H1 (cell line): ENCODE measurements around the gene SH2D7.

Experiments used
- CEBPB ChIP-seq: IDR thresholded peaks from 2 replicates; pipeline ENCODE4 v1.6.1; 2012; ENCODE audit warnings: low read depth, low read length
- EZH2 ChIP-seq: fragments of 200-600 bp; sonication (generic); IDR thresholded peaks from 2 replicates; pipeline ENCODE4 v1.7.1; 2012; ENCODE audit warnings: low read depth, mild to moderate bottlenecking, moderate library complexity, low read length, inconsistent platforms; ENCODE audit not compliant: severe bottlenecking
- GABPA ChIP-seq: IDR thresholded peaks from 2 replicates; pipeline ENCODE4 v1.6.1; 2011; ENCODE audit warnings: mild to moderate bottlenecking, low read length, moderate library complexity, borderline replicate concordance; ENCODE audit not compliant: insufficient read depth
- PHF8 ChIP-seq: fragments of 200-600 bp; sonication (generic); conservative IDR thresholded peaks from 2 replicates; pipeline ENCODE4 v1.7.1; 2012; ENCODE audit warnings: low read depth, mild to moderate bottlenecking, inconsistent platforms, low read length, moderate library complexity
- POLR2A ChIP-seq, 2 experiments: IDR thresholded peaks; 1 replicate in 1 of 2; 2 replicates in 1 of 2; pipeline ENCODE4 v1.6.1; 2011; ENCODE audit warnings: low read depth in 2 of 2, low read length in 2 of 2, mild to moderate bottlenecking in 2 of 2; ENCODE audit errors: control extremely low read depth in 1 of 2
- POLR2AphosphoS5 ChIP-seq: IDR thresholded peaks from 2 replicates; pipeline ENCODE4 v1.6.1; 2011; ENCODE audit warnings: low read depth, low read length
- RBBP5 ChIP-seq: IDR thresholded peaks from 2 replicates; pipeline ENCODE4 v1.7.1; 2012; ENCODE audit warnings: low read depth, mild to moderate bottlenecking, inconsistent platforms, low read length, moderate library complexity, borderline replicate concordance
- SIX5 ChIP-seq: IDR thresholded peaks from 2 replicates; pipeline ENCODE4 v1.6.1; 2011; ENCODE audit warnings: mild to moderate bottlenecking, low read depth, low read length
- TF ChIP-seq, protein P1 (sequence below): IDR thresholded peaks from 2 replicates; pipeline ENCODE4 v1.6.1; 2012; ENCODE audit warnings: inconsistent platforms
- TF ChIP-seq, protein P2 (sequence below), 3 experiments: IDR thresholded peaks; 1 replicate in 2 of 3; 2 replicates in 1 of 3; pipeline versions ENCODE4 v1.5.1 to v1.6.1; 2011; ENCODE audit warnings: low read length in 3 of 3, mild to moderate bottlenecking in 3 of 3, inconsistent platforms in 2 of 3, low read depth in 1 of 3, moderate library complexity in 1 of 3; ENCODE audit not compliant: insufficient read depth in 1 of 3; ENCODE audit errors: control extremely low read depth in 1 of 3
- TF ChIP-seq, protein P3 (sequence below): IDR thresholded peaks from 2 replicates; pipeline ENCODE4 v1.6.1; 2011; ENCODE audit warnings: low read depth, mild to moderate bottlenecking, low read length; ENCODE audit not compliant: insufficient read depth

DNA sequence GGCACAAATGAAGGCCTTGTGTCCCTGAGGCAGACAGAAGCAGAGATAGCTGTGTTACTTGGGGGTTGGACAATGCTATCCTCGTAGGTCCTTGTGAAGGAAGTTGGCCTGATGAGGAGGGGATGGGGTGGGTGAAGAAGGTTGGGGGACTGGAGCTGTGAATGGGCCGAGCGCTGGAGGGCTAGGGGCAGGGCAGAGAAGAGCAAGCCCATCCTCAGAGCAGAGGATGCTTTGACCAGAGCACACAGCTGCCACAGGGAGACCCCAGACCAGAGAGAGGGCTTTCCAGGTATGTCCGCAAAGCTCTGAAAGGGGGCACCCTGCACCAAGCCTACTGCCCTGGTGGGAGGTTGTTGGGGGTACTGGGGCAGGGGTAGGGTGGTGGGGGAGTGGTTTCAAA is 9.2 kb upstream of the SH2D7 start:
- TF ChIP-seq SIX5 (no peak), POLR2A (IDR thresholded peaks at IDR 0.05; ENCODE audit: control extremely low read depth in 1 of 2, low read depth in 2 of 2, low read length in 2 of 2) (no peak), GABPA (no peak), POLR2AphosphoS5 (no peak), CEBPB (no peak), EZH2 (no peak), RBBP5 (no peak), PHF8 (no peak)
- TF ChIP-seq, protein P1, sequence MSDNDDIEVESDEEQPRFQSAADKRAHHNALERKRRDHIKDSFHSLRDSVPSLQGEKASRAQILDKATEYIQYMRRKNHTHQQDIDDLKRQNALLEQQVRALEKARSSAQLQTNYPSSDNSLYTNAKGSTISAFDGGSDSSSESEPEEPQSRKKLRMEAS = no peak
- TF ChIP-seq, protein P2, sequence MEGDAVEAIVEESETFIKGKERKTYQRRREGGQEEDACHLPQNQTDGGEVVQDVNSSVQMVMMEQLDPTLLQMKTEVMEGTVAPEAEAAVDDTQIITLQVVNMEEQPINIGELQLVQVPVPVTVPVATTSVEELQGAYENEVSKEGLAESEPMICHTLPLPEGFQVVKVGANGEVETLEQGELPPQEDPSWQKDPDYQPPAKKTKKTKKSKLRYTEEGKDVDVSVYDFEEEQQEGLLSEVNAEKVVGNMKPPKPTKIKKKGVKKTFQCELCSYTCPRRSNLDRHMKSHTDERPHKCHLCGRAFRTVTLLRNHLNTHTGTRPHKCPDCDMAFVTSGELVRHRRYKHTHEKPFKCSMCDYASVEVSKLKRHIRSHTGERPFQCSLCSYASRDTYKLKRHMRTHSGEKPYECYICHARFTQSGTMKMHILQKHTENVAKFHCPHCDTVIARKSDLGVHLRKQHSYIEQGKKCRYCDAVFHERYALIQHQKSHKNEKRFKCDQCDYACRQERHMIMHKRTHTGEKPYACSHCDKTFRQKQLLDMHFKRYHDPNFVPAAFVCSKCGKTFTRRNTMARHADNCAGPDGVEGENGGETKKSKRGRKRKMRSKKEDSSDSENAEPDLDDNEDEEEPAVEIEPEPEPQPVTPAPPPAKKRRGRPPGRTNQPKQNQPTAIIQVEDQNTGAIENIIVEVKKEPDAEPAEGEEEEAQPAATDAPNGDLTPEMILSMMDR (IDR thresholded peaks at IDR 0.05; ENCODE audit: control extremely low read depth in 1 of 3, insufficient read depth in 1 of 3, low read depth in 1 of 3, low read length in 3 of 3) = no peak
- TF ChIP-seq, protein P3, sequence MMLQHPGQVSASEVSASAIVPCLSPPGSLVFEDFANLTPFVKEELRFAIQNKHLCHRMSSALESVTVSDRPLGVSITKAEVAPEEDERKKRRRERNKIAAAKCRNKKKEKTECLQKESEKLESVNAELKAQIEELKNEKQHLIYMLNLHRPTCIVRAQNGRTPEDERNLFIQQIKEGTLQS = no peak
